ENCODE results near the gene CLEC17A. TPM values are rescaled to one million over a fixed set of nuclear protein-coding genes. Genes with fewer than 3 reads are reported as not detected.

The CLEC17A gene
- total RNA-seq, 1 experiment from 2014 or later: not detected

DNA sequence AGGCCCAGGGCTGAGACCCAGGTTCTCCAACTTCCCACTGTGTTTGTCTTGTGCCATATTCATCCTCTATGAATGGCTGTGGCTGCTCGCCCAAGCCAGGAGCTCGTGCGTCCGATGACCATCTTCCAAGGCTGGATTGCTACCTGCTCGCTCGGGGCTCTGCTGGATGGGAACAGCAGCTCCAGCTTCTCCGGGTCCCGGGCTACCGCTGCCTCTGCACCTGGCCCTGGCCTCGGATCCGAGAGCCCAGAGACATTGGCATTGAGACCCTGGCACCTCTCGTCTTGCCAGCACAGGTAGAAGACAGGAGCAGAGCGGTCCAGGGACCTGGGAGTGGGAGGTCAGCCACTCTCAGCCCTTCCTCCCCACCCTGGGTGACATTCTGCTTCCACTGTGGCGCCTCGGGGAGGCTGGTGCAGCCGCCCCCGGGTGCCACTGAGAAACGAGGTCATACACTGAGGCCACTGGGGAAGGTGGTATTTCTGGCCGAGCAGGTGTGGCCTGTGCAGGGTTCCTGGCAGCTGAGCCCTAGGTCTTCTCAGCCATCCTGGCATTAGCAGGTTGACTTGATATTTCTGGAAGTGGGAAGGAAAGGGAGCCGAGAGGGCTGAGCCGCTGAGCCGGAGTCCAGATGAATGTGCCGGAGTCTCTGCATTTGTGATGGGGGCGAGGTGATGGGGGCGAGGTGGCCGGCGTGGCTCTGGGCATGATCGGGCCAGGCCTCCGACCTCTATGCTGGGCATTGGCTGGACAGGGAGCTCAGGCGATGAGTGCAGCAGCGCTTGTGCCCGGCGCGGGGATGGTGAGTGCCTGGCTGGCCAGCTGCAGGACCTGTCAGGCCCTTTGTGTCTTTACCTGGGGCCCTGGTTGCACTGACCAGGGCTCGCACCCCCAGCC, 29.6 kb upstream of the CLEC17A start:
- Histone ChIP-seq H4K20me1 (ENCODE audit: insufficient read depth) (peaks cover 37% of the 10 kb centered on the region), H3K4me1 (replicated peaks; ENCODE audit: insufficient read depth) (peaks cover 23% of the 10 kb centered on the region), H2AFZ (no peak overlapping the region), H3K27me3 (ENCODE audit: insufficient read depth, low read depth) (no peaks in the 10 kb centered on the region), H3K4me3 (no peak overlapping the region), H3F3A (ENCODE audit: insufficient read depth, low read depth) (peaks cover 35% of the 10 kb centered on the region), H3K9me2 (ENCODE audit: insufficient read depth) (no peaks in the 10 kb centered on the region), H3K9me3 (ENCODE audit: insufficient read depth, low read depth) (no peaks in the 10 kb centered on the region), H3K79me2 (ENCODE audit: low read depth) (peaks cover 54% of the 10 kb centered on the region), H3K36me3 (ENCODE audit: low read depth) (no peaks in the 10 kb centered on the region; the same call in 1 of the 2 replicates), H3K27ac (no peak overlapping the region), H3K4me2 (no peak overlapping the region)
- BruUV-seq (replicated peaks): no TSS peak
- intact Hi-C loops (cut with micrococcal nuclease; ENCODE audit: unreplicated experiment): loop anchor here (5.0 kb wide), 1 partner anchor 121 kb away; the partner anchor contains the start of gene PKN1
- POLR2A ChIA-PET (ENCODE audit: unreplicated experiment): no interaction called here
- no peak for TF ChIP-seq EZH2 (IDR thresholded peaks at IDR 0.05; ENCODE audit: low read depth)
- TF ChIP-seq, protein P1, sequence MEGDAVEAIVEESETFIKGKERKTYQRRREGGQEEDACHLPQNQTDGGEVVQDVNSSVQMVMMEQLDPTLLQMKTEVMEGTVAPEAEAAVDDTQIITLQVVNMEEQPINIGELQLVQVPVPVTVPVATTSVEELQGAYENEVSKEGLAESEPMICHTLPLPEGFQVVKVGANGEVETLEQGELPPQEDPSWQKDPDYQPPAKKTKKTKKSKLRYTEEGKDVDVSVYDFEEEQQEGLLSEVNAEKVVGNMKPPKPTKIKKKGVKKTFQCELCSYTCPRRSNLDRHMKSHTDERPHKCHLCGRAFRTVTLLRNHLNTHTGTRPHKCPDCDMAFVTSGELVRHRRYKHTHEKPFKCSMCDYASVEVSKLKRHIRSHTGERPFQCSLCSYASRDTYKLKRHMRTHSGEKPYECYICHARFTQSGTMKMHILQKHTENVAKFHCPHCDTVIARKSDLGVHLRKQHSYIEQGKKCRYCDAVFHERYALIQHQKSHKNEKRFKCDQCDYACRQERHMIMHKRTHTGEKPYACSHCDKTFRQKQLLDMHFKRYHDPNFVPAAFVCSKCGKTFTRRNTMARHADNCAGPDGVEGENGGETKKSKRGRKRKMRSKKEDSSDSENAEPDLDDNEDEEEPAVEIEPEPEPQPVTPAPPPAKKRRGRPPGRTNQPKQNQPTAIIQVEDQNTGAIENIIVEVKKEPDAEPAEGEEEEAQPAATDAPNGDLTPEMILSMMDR (conservative IDR thresholded peaks at IDR 0.05): no peak
- CTCF ChIA-PET: interaction anchor here (0.5 to 0.6 kb wide), 2 partner anchors 17 to 627 kb away, joined by 4 to 15 read pairs; no protein-coding TSS in a partner anchor
- DNase-seq: no peak

DNA sequence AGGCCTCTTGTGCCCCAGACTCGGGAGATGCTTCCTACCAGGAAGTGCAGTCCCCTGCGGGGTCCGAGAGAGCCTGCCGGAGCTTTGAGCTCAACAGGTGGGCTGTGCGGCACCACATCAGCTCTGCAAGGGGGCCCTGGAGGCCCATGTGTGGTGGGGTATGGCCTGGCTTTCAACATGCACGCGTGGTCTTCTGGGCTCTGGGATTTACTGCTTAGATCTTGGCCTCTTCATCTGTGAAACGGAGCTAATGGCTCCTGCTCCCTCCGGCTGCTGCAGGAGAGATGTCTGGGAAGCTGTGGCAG, 29.0 kb upstream of the CLEC17A start:
- ChIA-PET POLR2A (ENCODE audit: unreplicated experiment) (no interaction called here), CTCF (interaction anchor here (0.6 to 0.7 kb wide), 2 partner anchors 18 to 312 kb away, joined by 4 to 15 read pairs; no protein-coding TSS in a partner anchor)
- BruUV-seq (replicated peaks): no TSS peak
- no peaks in the 10 kb centered on the region for H3K9me3 ChIP-seq (ENCODE audit: insufficient read depth, low read depth)
- peaks cover 60% of the 10 kb centered on the region for H3K79me2 ChIP-seq (ENCODE audit: low read depth)
- TF ChIP-seq EZH2 (IDR thresholded peaks at IDR 0.05; ENCODE audit: low read depth): no peak
- TF ChIP-seq, protein P1 (conservative IDR thresholded peaks at IDR 0.05): no peak
- no peak overlapping the region for H3K4me3 ChIP-seq
- no peak overlapping the region for H3K27ac ChIP-seq
- intact Hi-C loops (cut with micrococcal nuclease; ENCODE audit: unreplicated experiment): loop anchor here (5.0 kb wide), 1 partner anchor 122 kb away; the partner anchor contains the start of gene PKN1
- H3K27me3 ChIP-seq (ENCODE audit: insufficient read depth, low read depth): no peaks in the 10 kb centered on the region
- no peak overlapping the region for H3K4me2 ChIP-seq
- peaks cover 35% of the 10 kb centered on the region for H3F3A ChIP-seq (ENCODE audit: insufficient read depth, low read depth)
- no peak overlapping the region for H2AFZ ChIP-seq
- H3K36me3 ChIP-seq (ENCODE audit: low read depth): no peaks in the 10 kb centered on the region
- no peak for DNase-seq
- no peaks in the 10 kb centered on the region for H3K9me2 ChIP-seq (ENCODE audit: insufficient read depth)
- H4K20me1 ChIP-seq (ENCODE audit: insufficient read depth): peaks cover 37% of the 10 kb centered on the region
- H3K4me1 ChIP-seq (replicated peaks; ENCODE audit: insufficient read depth): peaks cover 23% of the 10 kb centered on the region

DNA sequence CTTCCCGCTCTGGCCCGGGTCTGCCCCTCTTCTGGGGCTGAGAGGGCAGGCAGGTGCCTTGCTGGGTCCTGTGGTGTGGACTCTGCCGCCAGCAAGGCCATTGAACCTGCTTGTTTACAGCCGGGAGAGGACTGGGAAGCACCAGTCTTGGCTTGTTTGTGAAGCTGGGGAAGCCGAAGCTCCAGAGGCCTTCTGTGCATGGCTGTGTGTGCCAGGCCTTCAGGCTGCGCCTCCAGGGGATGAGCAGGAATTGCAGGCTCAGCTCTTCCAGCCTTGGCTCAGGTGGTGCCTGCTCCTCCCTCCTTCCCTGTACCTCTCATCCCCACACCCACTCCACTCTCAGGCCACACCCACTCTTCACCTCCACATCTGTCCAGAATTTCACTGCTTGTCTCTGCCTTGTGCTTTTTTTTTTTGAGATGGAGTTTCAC, 28.5 kb upstream of the CLEC17A start:
- ChIA-PET CTCF (interaction anchor here (0.7 kb wide), 1 partner anchor 312 kb away, joined by 4 read pairs; no protein-coding TSS in a partner anchor), POLR2A (ENCODE audit: unreplicated experiment) (interaction anchor here (0.6 kb wide), 1 partner anchor 49 kb away, joined by 5 read pairs; no protein-coding TSS in a partner anchor)
- Histone ChIP-seq H3K4me2 (no peak overlapping the region), H3K4me3 (no peak overlapping the region), H3K36me3 (ENCODE audit: low read depth) (no peaks in the 10 kb centered on the region), H4K20me1 (ENCODE audit: insufficient read depth) (peaks cover 40% of the 10 kb centered on the region), H3K9me3 (ENCODE audit: insufficient read depth, low read depth) (no peaks in the 10 kb centered on the region), H3K4me1 (replicated peaks; ENCODE audit: insufficient read depth) (peaks cover 23% of the 10 kb centered on the region), H3F3A (ENCODE audit: insufficient read depth, low read depth) (peaks cover 33% of the 10 kb centered on the region), H3K9me2 (ENCODE audit: insufficient read depth) (no peaks in the 10 kb centered on the region), H3K27ac (no peak overlapping the region), H3K79me2 (ENCODE audit: low read depth) (peaks cover 65% of the 10 kb centered on the region), H3K27me3 (ENCODE audit: insufficient read depth, low read depth) (no peaks in the 10 kb centered on the region), H2AFZ (no peak overlapping the region)
- TF ChIP-seq EZH2 (IDR thresholded peaks at IDR 0.05; ENCODE audit: low read depth): no peak
- TF ChIP-seq, protein P1 (conservative IDR thresholded peaks at IDR 0.05): no peak
- intact Hi-C loops (cut with micrococcal nuclease; ENCODE audit: unreplicated experiment): loop anchor here (5.0 kb wide), 1 partner anchor 122 kb away; the partner anchor contains the start of gene PKN1
- no TSS peak for BruUV-seq (replicated peaks)
- DNase-seq: peak in 1 of 2 experiments; percentile 42
